Measurements from ENCODE around the gene ATAD3A.

ATAD3A gene

GRCh38 chr1:1538334-1538733 lies 26.4 kb downstream of the ATAD3A start:
- no peak for TF ChIP-seq CTCF (IDR thresholded peaks at IDR 0.05; ENCODE audit: low read depth, low read length, missing control alignments)
- DNase-seq (ENCODE audit: low read depth) = no peak
- H3K4me3 ChIP-seq (ENCODE audit: low read depth, low read length) = peak overlapping the region; percentile 55
- in situ Hi-C loops (cut with HindIII; ENCODE audit: low sequenced_read_pairs) = no loop called here

- in situ Hi-C loops (cut with HindIII; ENCODE audit: low sequenced_read_pairs) = no loop called here
These were observed 27.0 kb downstream of the ATAD3A start for GRCh38 chr1:1538989-1539309.

GRCh38 chr1:1539310-1540089 lies 27.5 kb downstream of the ATAD3A start:
- DNase-seq (ENCODE audit: low read depth) = no peak
- peak overlapping the region; percentile 55 for H3K4me3 ChIP-seq (ENCODE audit: low read depth, low read length)
- in situ Hi-C loops (cut with HindIII; ENCODE audit: low sequenced_read_pairs) = no loop called here
- TF ChIP-seq CTCF (IDR thresholded peaks at IDR 0.05; ENCODE audit: low read depth, low read length, missing control alignments) = no peak

More at GRCh38 chr1:1538989-1539309, 27.0 kb downstream of the ATAD3A start:
- DNase-seq (ENCODE audit: low read depth) = no peak
- peak overlapping the region; percentile 55 for H3K4me3 ChIP-seq (ENCODE audit: low read depth, low read length)
- TF ChIP-seq CTCF (IDR thresholded peaks at IDR 0.05; ENCODE audit: low read depth, low read length, missing control alignments) = no peak

GRCh38 chr1:1540090-1540817 lies 28.3 kb downstream of the ATAD3A start, which contains the start of gene TMEM240:
Gene TMEM240, minus strand, starts transcription at chr1:1540624. Its CDS starts 278 bp downstream, at chr1:1540346.
- H3K4me3 ChIP-seq (ENCODE audit: low read depth, low read length) = peak within 1 kb of the TSS; percentile 55
- no peak for TF ChIP-seq CTCF (IDR thresholded peaks at IDR 0.05; ENCODE audit: low read depth, low read length, missing control alignments)
- DNase-seq (ENCODE audit: low read depth) = peak; percentile 42
- in situ Hi-C loops (cut with HindIII; ENCODE audit: low sequenced_read_pairs) = no loop called here

- H3K4me3 ChIP-seq (ENCODE audit: low read depth, low read length) = peak overlapping the region; percentile 55
- in situ Hi-C loops (cut with HindIII; ENCODE audit: low sequenced_read_pairs) = no loop called here
- no peak for DNase-seq (ENCODE audit: low read depth)
- TF ChIP-seq CTCF (IDR thresholded peaks at IDR 0.05; ENCODE audit: low read depth, low read length, missing control alignments) = no peak
These were observed 29.1 kb downstream of the ATAD3A start for GRCh38 chr1:1540818-1541628.
